Activated T-cell treated with anti-CD3 and anti-CD28 coated beads for 48 hours (primary cell): Measurements from ENCODE around the gene PRR15L.
A peak's percentile ranks its signal among the peaks of the same experiment; 100 is the strongest.
"Not testable (repeated sequence)": the region's sequence is repeated elsewhere in the genome, so short reads cannot be mapped to it uniquely, and the experiment has no call there.

Source experiments
- DNase-seq: peaks from one replicate; pipeline ENCODE4 v3.0.0-alpha.2; 2020; ENCODE audit warnings: low read depth

The PRR15L gene

GRCh38 chr17:47988445-47988844 lies 30.8 kb upstream of the PRR15L start:
- not testable (repeated sequence) for DNase-seq

GRCh38 chr17:47987240-47987835 lies 29.7 kb upstream of the PRR15L start:
- no peak for DNase-seq

DNA sequence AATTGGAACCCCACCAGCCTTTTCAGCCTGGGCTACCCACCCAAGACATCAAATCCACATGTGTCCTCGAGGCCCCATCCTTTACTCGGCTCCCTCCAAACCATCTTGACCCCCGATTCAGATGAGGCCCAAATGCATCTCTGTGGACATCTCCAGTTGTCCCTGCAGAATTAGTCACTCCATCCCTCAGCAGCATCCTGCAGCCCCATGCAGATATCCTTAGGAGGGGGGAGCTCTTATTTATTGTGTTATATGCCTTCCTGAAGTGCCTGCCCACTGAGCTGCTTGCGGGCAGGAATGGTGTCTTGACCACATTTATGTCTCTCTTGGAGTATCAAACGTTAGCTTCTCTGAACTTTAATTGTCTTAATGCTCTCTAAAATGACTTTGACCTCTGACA lies 28.8 kb upstream of the PRR15L start:
- DNase-seq = no peak

DNA sequence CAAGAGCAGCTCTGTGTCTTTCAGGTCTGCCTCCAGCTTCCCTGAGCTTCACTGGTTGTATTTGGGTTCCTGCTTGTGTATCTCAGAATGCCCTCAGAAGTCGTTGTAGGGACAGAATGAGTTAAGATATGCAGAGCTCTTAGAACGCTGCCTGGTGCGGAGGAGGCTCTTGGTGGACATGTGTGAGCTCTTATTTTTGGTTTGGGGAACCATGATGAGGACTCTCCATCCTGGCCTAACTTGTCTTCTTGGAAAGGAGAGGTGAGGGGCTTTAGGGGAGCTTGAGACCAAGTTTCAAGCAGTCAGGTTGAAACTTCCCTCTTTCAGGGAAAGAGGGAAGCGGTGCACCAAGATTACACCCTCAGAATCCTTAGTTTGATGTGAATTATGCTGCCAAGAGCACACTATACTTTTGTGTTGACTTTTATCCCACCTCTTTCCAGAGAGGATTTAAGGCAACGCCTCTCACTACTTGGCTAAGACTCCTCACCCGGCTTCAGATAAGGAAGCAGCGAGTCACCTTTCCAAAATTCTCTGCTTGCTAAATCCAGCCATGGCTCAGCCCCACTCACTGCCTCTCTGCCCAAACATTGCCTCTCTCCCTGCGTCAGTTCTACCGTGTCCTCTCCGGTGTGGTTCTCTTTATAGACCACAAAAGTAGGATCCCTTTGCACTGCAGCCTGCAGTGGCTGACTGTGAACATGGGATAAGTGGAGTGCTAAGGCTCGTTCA lies 26.0 kb upstream of the PRR15L start:
- no peak for DNase-seq

DNA sequence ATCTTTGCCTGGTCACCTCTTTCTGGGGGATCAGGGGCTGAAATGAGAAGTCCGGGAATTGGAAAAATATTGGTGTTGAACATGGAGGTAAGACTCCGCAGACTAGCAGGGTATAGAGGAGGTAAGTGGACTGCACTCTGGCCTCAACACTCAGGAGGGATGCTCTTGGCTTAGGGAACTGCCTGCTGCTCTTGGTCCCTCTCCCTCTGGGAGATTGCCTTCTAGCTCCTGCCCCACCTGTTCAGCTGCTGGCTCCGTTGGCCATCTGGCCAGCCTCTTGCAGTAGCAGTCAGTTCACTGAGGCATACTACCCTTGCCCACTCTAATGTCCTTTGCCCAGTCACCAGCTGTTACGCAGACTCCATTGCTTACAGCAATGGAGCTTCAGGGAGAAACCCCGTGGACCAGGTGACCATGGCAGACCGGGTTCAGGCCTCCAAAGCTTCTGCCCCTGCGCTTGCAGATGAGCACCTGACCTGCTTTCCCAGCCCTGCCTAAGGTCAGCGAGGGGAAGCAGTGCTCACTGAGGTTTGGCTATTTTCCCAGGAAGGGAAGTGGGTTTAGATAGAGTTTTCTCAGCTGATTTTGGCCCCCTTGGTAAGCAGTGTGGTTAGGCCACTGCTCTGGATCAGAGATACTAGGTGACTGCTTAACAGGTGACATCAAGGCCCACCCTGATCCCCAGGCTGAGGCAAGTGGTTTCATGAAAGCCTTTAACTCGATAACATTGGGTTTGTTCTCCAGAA lies 25.1 kb upstream of the PRR15L start:
- no peak for DNase-seq

DNA sequence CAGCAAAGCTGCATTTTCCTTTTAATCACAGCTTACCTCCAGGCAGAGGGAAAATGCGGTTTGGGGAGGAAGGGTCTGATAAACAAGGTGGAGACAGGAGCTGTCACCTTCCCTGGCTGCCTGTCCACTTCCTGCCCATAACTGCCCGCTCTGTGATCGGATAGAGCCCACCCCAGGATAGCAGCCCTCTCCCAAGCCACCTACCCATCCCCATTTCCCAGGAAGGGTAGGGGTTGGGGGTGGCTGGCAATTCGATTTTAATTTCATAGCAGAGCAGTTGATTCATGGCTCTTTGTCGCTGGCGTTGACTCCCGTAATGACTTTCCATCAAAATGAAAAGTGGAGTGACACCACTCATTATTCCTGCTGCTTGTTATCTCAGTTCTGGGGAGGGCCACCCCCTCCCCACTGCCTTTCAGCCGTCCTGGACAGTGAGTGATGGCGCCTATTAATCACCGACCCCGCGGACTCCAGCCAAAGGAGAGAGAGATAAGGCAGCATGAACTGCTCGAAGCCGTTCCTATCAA lies 24.5 kb upstream of the PRR15L start:
- DNase-seq = no peak

DNA sequence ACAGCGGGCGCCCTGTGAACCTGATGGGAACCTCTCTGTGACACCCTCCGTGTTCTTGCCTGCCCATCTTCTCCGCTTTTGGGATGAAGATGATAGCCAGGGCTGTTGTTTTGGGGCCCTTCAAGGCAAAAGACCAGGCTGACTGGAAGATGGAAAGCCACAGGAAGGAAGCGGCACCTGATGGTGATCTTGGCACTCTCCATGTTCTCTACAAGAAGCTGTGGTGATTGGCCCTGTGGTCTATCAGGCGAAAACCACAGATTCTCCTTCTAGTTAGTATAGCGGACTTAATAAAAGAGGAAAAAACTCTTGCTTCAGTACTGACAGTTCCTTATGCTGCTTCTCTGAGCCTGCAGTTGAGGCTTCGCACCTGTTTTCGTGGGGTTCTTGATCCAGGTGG lies 23.8 kb upstream of the PRR15L start:
- DNase-seq = no peak

DNA sequence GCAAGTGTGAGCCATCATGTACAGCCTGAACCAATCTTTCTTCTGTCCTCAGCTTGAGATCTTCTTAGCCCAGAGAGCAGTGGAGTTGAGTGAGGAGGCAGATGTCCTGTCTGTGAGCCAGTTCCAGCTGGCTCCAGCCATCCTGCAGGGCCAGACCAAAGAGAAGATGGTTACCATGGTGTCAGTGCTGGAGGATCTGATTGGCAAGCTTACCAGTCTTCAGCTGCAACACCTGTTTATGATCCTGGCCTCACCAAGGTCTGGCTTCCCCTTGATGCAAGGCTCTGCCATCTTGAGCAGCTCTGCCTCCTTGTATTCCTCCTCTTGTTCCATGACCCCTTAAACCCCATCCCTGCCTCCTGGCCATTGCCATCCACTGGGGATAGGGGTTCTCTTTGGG lies 22.9 kb upstream of the PRR15L start:
- DNase-seq = no peak

- peak; percentile 29 for DNase-seq
Measured at GRCh38 chr17:47978324-47978723, 20.6 kb upstream of the PRR15L start.

DNA sequence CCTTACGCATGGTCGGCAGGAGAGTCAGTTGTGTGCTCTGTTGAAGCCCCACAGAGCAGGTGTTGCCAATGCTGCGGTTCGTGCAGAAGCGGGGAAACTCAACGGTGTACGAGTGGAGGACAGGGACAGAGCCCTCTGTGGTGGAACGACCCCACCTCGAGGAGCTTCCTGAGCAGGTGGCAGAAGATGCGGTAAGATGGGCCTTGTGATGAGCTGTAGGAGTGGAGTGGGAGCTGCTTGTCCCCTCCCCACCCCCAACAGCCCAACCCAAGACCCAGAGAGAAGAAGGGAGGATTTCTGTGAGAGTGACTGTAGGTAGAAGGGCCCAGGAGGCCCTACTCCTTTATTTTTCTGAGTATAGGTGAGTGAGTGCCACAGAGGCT lies 18.1 kb upstream of the PRR15L start:
- no peak for DNase-seq

DNA sequence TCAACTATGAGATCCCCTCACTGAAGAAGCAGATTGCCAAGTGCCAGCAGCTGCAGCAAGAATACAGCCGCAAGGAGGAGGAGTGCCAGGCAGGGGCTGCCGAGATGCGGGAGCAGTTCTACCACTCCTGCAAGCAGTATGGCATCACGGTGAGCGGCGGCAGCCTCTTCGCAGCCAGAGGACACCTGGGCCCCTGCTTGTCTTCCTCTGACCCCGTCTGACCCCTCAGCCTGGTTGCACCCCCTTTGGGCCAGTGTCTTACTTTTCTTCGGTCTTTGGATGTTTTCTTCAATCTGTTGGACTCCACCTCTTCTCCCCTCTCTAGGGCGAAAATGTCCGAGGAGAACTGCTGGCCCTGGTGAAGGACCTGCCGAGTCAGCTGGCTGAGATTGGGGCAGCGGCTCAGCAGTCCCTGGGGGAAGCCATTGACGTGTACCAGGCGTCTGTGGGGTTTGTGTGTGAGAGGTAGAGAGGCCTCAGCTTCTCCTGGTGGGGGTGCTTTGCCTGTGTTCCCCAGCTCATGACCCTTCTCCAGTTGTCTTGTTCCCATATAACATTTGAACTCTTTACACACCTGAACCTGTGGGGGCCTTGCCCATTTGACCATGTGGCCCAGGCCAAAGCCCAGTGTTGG lies 17.6 kb upstream of the PRR15L start:
- no peak for DNase-seq

- DNase-seq = no peak
Measured at GRCh38 chr17:47973541-47973940, 15.9 kb upstream of the PRR15L start.

- DNase-seq = peak; percentile 100
Measured at GRCh38 chr17:47970725-47971499, 13.2 kb upstream of the PRR15L start, which contains the start of gene CDK5RAP3. CDK5RAP3 (plus strand) TSS chr17:47971113; CDS start chr17:47971147, 34 bp downstream.

GRCh38 chr17:47969930-47970724 lies 12.4 kb upstream of the PRR15L start:
- DNase-seq = no peak

- DNase-seq = no peak
Measured at GRCh38 chr17:47968836-47969235, 11.2 kb upstream of the PRR15L start.

- no peak for DNase-seq
Measured at GRCh38 chr17:47967607-47968252, 10.0 kb upstream of the PRR15L start.

- no peak for DNase-seq
Measured at GRCh38 chr17:47966079-47966519, 8.4 kb upstream of the PRR15L start.

DNA sequence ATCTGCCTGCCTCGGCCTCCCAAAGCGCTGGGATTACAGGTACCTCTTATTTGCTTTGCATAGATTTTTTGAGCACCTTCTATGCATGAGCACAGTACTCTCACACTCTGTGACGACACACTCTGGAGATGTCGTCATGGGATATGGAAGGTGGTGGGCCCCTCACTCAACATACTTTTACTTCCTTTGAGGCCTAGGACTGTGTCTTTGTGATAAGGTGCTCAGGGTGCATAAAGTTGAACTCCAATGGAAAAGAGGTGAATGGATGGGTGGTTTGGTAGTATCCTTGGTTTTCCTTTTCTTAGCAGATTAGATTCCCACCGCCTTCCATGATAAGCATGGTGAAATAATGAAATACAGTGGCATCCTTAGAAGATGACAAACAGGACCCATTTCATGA lies 7.2 kb upstream of the PRR15L start:
- DNase-seq = no peak

DNA sequence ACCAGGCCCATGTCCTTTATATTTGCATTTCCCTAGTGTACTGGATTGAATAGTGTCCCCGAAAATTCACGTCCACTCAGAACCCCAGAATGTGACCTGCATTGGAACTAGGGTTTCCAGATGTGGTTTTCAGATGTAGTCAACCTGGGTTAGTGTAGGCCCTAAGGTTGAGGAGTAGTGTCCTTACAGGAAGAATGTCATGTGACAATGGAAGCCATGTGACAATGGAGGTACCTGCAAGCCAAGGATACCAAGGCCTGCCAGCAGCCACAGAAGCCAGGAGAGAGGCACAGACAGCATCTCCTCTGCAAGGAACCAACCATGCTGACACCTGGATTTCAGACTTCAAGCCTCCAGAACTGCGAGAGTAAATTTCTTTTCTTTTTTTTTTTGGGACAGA lies 5.2 kb upstream of the PRR15L start:
- no peak for DNase-seq

DNA sequence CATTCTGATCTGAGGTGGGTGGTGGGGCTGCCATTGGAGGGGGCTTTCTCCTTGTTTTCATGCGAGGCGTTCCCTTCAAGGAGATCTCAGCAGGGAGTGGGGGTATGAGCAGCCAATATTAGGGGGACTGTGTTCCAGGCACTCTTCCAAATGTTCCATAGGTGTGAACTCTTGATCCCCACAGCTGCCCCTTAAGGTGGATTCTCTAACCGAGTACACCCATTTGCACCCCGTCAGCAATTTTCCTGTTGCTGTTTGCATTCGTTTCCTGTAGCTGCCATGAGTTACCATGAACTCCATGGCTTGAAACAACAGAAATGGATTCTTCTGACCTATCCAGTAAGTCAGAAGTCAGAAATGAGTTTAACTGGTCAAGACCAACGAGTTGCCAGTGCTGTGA lies 3.7 kb upstream of the PRR15L start:
- DNase-seq = no peak
